ENCODE measurements around the gene IRX4. TPM values are rescaled to one million over a fixed set of nuclear protein-coding genes. Genes with fewer than 3 reads are reported as not detected.

Gene IRX4
- total RNA-seq, 4 donors from 2014 or later, result 0.78 to 1.7 TPM; not detected in 2

GRCh38 chr5:1830571-1831228 is 52.0 kb downstream of the IRX4 start:
- DNase-seq (no peak), ATAC-seq (no peak)
- in situ Hi-C loops (cut with MboI; ENCODE audit: low sequenced_read_pairs in 4 of 4), result no loop called here
- intact Hi-C loops (cut with DNase I; ENCODE audit: low total_unique reads), result no loop called here
- TF ChIP-seq CTCF (IDR thresholded peaks at IDR 0.05 in 4 of 5, conservative IDR thresholded peaks at IDR 0.05 in 1 of 5) (no peak), POLR2A (IDR thresholded peaks at IDR 0.05) (no peak)
- no peaks in the 10 kb centered on the region for H3K9me3 ChIP-seq
- H3K27me3 ChIP-seq, result no peaks in the 10 kb centered on the region
- no peaks in the 10 kb centered on the region for H3K4me1 ChIP-seq
- no peak overlapping the region for H3K4me3 ChIP-seq
- H3K27ac ChIP-seq, result no peak overlapping the region
- no peaks in the 10 kb centered on the region for H3K36me3 ChIP-seq

- intact Hi-C loops (cut with DNase I; ENCODE audit: low total_unique reads), result no loop called here
- Histone ChIP-seq H3K27ac (no peak overlapping the region), H3K27me3 (no peaks in the 10 kb centered on the region), H3K4me3 (no peak overlapping the region), H3K36me3 (peaks cover 0 to 8% of the 10 kb centered on the region in 2 donors), H3K4me1 (no peaks in the 10 kb centered on the region), H3K9me3 (no peaks in the 10 kb centered on the region)
- TF ChIP-seq POLR2A (IDR thresholded peaks at IDR 0.05) (no peak), CTCF (IDR thresholded peaks at IDR 0.05 in 4 of 5, conservative IDR thresholded peaks at IDR 0.05 in 1 of 5) (no peak)
- in situ Hi-C loops (cut with MboI; ENCODE audit: low sequenced_read_pairs in 4 of 4), result no loop called here
- no peak for DNase-seq
- no peak for ATAC-seq
Observed at GRCh38 chr5:1827886-1828397, 54.8 kb downstream of the IRX4 start.

Other genes with a start within 250 kb of the IRX4 start
- gene MRPL36, start 83.1 kb downstream of the IRX4 start, total RNA-seq, result 100 to 1,000 TPM in 1 of 4 donors, 10 to 100 TPM in 3; 67.8 to 106 (median 75.3) TPM
- gene NDUFS6, start 81.5 kb downstream of the IRX4 start, total RNA-seq, result 100 to 1,000 TPM in 3 of 4 donors, 10 to 100 TPM in 1; 70.8 to 135 (median 106) TPM

All from gastrocnemius medialis (tissue), 4 donors.